HG03095 (cell line): ENCODE measurements around the gene NSUN4.

Experiments
- ATAC-seq: cut with Tn5 transposase; IDR thresholded peaks from one replicate; pipeline ENCODE4 v1.9.1; 2021; ENCODE audit warnings: moderate library complexity; ENCODE audit not compliant: unreplicated experiment

NSUN4 gene

DNA sequence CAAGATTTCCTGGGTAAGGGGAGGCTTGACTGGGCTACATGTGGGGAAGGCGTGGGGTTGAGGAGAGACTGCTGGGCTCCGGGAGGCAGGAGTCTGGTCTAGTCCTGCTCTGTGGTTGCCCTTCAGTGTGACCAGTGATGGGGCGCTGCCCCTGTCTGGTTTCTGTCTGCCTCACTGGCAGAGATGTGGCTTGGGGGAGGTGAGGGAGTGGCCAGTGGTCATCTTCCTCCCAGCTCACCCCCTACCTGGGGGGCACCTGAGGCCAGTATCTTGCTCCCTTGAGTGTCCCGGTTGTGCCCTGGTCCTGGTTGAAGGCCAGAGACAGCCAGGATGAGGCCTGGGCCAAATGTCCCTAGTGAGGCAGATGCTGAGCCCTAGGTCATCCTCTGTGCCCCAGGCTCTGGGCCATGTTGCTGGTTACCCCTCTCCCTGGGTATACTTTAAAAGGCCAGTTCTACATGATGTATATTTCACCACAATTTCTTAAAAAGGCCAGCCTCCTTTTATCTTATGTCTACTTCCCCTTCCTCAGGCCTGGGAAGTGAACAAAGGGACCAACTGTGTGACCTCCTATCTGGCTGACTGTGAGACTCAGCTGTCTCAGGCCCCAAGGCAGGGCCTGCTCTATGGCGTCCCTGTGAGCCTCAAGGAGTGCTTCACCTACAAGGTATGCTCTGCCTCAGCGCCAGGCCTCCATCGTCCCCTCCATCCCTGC is 64.0 kb downstream of the NSUN4 start:
- ATAC-seq: no peak

DNA sequence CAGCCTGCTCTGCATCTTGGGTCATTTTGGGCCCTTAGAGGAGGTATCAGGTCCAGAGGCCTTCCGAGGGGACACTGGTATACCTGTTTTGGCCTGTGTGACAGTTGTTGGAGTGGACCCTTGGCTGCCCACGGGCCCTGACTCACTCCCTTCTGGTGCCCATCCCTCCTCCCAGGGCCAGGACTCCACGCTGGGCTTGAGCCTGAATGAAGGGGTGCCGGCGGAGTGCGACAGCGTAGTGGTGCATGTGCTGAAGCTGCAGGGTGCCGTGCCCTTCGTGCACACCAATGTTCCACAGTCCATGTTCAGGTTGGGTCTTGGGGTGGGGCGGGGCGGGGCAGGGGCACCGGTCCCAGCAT is 64.6 kb downstream of the NSUN4 start:
- no peak for ATAC-seq

DNA sequence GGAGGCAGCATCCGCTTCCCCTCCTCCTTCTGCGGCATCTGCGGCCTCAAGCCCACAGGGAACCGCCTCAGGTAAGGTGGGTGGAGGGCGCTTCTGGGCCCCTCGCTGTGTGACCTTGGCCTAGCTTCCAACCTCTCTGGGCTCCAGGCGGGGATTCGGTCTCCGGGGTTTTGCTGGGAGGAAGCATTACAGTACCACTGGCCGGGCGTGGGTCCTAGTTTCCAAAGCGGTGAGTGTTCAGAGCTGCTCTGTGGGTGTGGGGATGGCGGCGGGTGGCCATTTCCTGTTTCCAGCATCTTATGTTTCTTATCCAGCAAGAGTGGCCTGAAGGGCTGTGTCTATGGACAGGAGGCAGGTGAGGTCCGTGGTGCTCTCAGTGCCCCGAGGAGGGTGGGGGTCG is 65.1 kb downstream of the NSUN4 start:
- ATAC-seq: no peak

- no peak for ATAC-seq
Observed at GRCh38 chr1:46406881-46407608, 66.4 kb downstream of the NSUN4 start.

GRCh38 chr1:46407636-46408035 is 67.0 kb downstream of the NSUN4 start:
- no peak for ATAC-seq

- no peak for ATAC-seq
Observed at GRCh38 chr1:46408356-46409062, 67.9 kb downstream of the NSUN4 start.

DNA sequence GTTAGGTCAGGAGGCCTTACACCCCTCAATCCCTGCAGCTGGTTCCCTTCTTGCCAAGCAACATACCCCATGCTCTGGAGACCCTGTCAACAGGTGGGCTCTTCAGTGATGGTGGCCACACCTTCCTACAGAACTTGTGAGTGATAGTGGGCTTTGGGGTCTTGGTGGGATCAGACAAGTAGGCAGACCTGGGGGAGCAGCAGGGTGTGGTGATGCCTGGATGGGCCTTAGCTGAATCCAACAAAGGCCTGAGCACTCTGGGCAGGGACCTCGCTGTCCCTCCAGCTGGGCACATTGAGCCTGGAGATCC is 68.4 kb downstream of the NSUN4 start:
- ATAC-seq: no peak

- no peak for ATAC-seq
Observed at GRCh38 chr1:46410156-46411009, 69.8 kb downstream of the NSUN4 start.

- no peak for ATAC-seq
Observed at GRCh38 chr1:46411010-46411405, 70.4 kb downstream of the NSUN4 start.
